ENCODE data around the gene TRAPPC12. TPM values are rescaled to one million over a fixed set of nuclear protein-coding genes. Genes with fewer than 3 reads are reported as not detected.

Gene TRAPPC12
- total RNA-seq, 4 donors from 2014 or later = 93.0 to 198 (median 108) TPM

Other genes with a start within 250 kb of the TRAPPC12 start
- 10 to 100 TPM; 26.1 to 51.6 (median 40.0) TPM for gene EIPR1, start 1.9 kb upstream of the TRAPPC12 start, total RNA-seq
- gene ADI1, start 139.8 kb downstream of the TRAPPC12 start, total RNA-seq = 10 to 100 TPM; 35.9 to 65.1 (median 59.2) TPM
- gene RNASEH1, start 178.6 kb downstream of the TRAPPC12 start, total RNA-seq = 10 to 100 TPM; 13.3 to 23.1 (median 19.2) TPM
- gene RPS7, start 195.6 kb downstream of the TRAPPC12 start, total RNA-seq = 1,000 to 10,000 TPM; 1,809 to 3,387 (median 2,120) TPM
- gene COLEC11, start 215.4 kb downstream of the TRAPPC12 start, total RNA-seq = 10 to 100 TPM in 2 of 4 donors, 1 to 10 TPM in 2; 2.8 to 20.5 (median 9.1) TPM

Measured in thyroid gland (tissue), 4 donors.